ENCODE data around the gene PDLIM5.

The PDLIM5 gene

DNA sequence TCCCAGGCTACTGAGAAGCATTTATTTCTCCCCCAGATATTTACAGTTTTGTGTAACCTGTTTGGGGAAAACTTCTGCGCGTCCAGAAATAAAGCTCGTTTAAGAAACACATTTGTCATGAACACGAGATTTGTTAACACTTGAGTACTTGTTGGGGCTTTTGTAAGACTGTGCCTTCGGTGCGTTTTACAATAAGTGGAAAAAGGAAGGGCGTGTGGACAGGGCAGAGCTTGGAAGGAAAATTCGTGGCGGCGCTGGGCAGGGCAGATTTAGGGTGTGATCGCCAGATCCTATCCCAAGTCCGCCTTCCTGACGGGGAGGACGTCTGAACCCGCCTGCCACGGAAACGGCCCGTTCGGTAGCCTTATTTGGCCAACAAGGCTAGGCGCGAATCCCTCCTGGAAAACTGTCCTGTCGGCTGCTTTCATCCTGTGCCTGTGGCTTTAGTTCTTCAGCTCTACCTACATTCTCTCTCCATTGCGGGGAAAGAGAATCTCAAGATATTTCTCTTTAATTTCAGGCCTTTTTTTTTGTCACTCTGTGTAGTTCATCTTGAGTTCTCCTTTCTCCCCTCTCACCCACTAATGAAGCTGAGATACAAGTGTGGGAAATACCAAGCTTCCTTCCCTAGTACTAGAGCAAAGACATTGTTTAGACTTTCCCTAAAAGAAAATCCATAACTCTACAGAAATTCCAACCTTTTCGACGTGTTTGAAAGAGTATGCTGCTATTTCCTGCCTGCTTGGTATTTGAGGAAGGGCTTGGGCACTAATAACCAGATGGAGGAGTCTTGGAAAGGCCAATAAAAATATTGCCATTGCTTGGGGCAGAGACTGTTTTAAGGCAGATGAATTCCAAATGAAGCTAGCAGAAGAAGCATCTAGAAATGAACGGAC, 982 bp downstream of the PDLIM5 start:
- Histone ChIP-seq H3F3A (ENCODE audit: control insufficient read depth, insufficient read depth) (0 out of 2 replicates have a peak, but pooled peaks cover 2% of the 10 kb centered on the region), H3K9me2 (replicated peaks; ENCODE audit: control insufficient read depth, low read length) (no peaks in the 10 kb centered on the region), H3K9me3 (ENCODE audit: control insufficient read depth, insufficient read depth, low read length) (no peaks in the 10 kb centered on the region), H3K27ac (ENCODE audit: low read depth, low read length) (no peak overlapping the region), H3K4me1 (ENCODE audit: control insufficient read depth, low read length) (peaks cover 18% of the 10 kb centered on the region), H3K79me2 (ENCODE audit: control insufficient read depth, low read length) (peaks cover 4% of the 10 kb centered on the region; the same call in 1 of the 2 replicates), H3K36me3 (ENCODE audit: control insufficient read depth, low read length) (0 out of 2 replicates have a peak, but pooled peaks cover 3% of the 10 kb centered on the region), H3K27me3 (ENCODE audit: control insufficient read depth, low read length) (peaks cover 5% of the 10 kb centered on the region; the same call in 1 of the 2 replicates), H3K4me3 (ENCODE audit: low read length) (peak overlapping the region; percentile 88), H3K4me2 (ENCODE audit: low read length) (peak overlapping the region; percentile 76), H4K20me1 (ENCODE audit: control insufficient read depth, insufficient read depth, low read depth, low read length) (no peaks in the 10 kb centered on the region)
- TF ChIP-seq, protein P1, sequence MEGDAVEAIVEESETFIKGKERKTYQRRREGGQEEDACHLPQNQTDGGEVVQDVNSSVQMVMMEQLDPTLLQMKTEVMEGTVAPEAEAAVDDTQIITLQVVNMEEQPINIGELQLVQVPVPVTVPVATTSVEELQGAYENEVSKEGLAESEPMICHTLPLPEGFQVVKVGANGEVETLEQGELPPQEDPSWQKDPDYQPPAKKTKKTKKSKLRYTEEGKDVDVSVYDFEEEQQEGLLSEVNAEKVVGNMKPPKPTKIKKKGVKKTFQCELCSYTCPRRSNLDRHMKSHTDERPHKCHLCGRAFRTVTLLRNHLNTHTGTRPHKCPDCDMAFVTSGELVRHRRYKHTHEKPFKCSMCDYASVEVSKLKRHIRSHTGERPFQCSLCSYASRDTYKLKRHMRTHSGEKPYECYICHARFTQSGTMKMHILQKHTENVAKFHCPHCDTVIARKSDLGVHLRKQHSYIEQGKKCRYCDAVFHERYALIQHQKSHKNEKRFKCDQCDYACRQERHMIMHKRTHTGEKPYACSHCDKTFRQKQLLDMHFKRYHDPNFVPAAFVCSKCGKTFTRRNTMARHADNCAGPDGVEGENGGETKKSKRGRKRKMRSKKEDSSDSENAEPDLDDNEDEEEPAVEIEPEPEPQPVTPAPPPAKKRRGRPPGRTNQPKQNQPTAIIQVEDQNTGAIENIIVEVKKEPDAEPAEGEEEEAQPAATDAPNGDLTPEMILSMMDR (IDR thresholded peaks at IDR 0.05; ENCODE audit: low read depth, low read length, poor library complexity, severe bottlenecking), result no peak
- TF ChIP-seq EZH2phosphoT487 (IDR thresholded peaks at IDR 0.05; ENCODE audit: borderline replicate concordance, low read length), result no peak

DNA sequence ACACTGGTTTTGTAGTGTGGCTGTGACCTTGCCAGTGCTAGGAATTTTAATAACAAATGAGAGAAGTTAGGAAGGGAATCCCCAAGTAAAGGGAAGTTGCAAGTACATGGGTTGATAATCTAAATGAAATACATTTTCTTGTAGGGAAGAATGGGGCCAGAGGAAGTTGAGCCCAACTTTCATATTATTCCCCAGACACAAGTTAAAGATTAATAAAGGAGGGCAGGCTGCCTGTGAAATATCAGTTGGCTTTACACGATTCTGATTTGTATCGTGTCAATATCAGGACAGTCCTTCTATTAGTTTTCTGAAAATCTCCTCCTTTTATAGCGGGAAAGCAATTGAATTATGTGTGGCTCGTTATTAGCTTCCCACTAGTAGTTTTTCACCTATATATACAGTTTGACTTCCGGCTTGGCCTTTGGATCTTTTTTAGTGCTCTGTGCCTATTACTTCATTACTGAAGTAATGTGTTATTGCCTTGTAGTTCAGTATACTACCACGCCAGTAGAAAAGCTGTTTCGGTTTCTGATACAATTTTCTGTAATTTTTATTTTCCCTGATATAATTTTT, 1.7 kb downstream of the PDLIM5 start:
- peak overlapping the region; percentile 88 for H3K4me3 ChIP-seq (ENCODE audit: low read length)
- no peaks in the 10 kb centered on the region for H4K20me1 ChIP-seq (ENCODE audit: control insufficient read depth, insufficient read depth, low read depth, low read length)
- peaks cover 3% of the 10 kb centered on the region; the same call in 1 of the 2 replicates for H3K27me3 ChIP-seq (ENCODE audit: control insufficient read depth, low read length)
- no peaks in the 10 kb centered on the region for H3K9me3 ChIP-seq (ENCODE audit: control insufficient read depth, insufficient read depth, low read length)
- 0 out of 2 replicates have a peak, but pooled peaks cover 2% of the 10 kb centered on the region for H3F3A ChIP-seq (ENCODE audit: control insufficient read depth, insufficient read depth)
- no peaks in the 10 kb centered on the region for H3K9me2 ChIP-seq (replicated peaks; ENCODE audit: control insufficient read depth, low read length)
- H3K4me2 ChIP-seq (ENCODE audit: low read length), result peak overlapping the region; percentile 76
- TF ChIP-seq EZH2phosphoT487 (IDR thresholded peaks at IDR 0.05; ENCODE audit: borderline replicate concordance, low read length), result no peak
- TF ChIP-seq, protein P1 (IDR thresholded peaks at IDR 0.05; ENCODE audit: low read depth, low read length, poor library complexity, severe bottlenecking), result no peak
- H3K4me1 ChIP-seq (ENCODE audit: control insufficient read depth, low read length), result peaks cover 19% of the 10 kb centered on the region
- H3K79me2 ChIP-seq (ENCODE audit: control insufficient read depth, low read length), result peaks cover 4% of the 10 kb centered on the region; the same call in 1 of the 2 replicates
- H3K27ac ChIP-seq (ENCODE audit: low read depth, low read length), result no peak overlapping the region
- 0 out of 2 replicates have a peak, but pooled peaks cover 3% of the 10 kb centered on the region for H3K36me3 ChIP-seq (ENCODE audit: control insufficient read depth, low read length)

DNA sequence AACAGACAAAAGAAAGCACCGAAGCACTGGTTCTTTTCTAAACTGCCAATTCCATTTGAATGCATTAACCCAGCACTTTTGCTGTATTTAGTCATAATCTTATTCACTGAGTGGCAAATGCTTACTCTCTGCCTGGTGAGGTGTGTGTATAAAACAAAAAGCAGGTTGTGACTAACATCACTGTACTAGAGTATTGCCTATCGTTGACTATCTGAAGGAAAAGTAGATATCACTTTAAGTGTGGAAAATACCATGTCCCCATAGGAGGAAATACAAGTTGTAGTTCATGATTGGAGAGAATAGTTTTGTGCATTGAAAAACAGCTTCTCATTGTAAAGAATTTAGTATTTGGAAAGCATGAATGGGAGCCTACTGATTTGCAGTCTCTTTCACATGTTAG, 2.7 kb downstream of the PDLIM5 start:
- Histone ChIP-seq H3K36me3 (ENCODE audit: control insufficient read depth, low read length) (0 out of 2 replicates have a peak, but pooled peaks cover 3% of the 10 kb centered on the region), H4K20me1 (ENCODE audit: control insufficient read depth, insufficient read depth, low read depth, low read length) (no peaks in the 10 kb centered on the region), H3K4me1 (ENCODE audit: control insufficient read depth, low read length) (peaks cover 19% of the 10 kb centered on the region), H3K27me3 (ENCODE audit: control insufficient read depth, low read length) (peaks cover 3% of the 10 kb centered on the region; the same call in 1 of the 2 replicates), H3K79me2 (ENCODE audit: control insufficient read depth, low read length) (peaks cover 4% of the 10 kb centered on the region; the same call in 1 of the 2 replicates), H3K4me3 (ENCODE audit: low read length) (no peak overlapping the region), H3K27ac (ENCODE audit: low read depth, low read length) (no peak overlapping the region), H3K9me3 (ENCODE audit: control insufficient read depth, insufficient read depth, low read length) (no peaks in the 10 kb centered on the region), H3F3A (ENCODE audit: control insufficient read depth, insufficient read depth) (0 out of 2 replicates have a peak, but pooled peaks cover 2% of the 10 kb centered on the region), H3K4me2 (ENCODE audit: low read length) (no peak overlapping the region), H3K9me2 (replicated peaks; ENCODE audit: control insufficient read depth, low read length) (no peaks in the 10 kb centered on the region)
- TF ChIP-seq, protein P1 (IDR thresholded peaks at IDR 0.05; ENCODE audit: low read depth, low read length, poor library complexity, severe bottlenecking), result no peak
- no peak for TF ChIP-seq EZH2phosphoT487 (IDR thresholded peaks at IDR 0.05; ENCODE audit: borderline replicate concordance, low read length)
